ENCODE results near the gene TPPP3.

DNA sequence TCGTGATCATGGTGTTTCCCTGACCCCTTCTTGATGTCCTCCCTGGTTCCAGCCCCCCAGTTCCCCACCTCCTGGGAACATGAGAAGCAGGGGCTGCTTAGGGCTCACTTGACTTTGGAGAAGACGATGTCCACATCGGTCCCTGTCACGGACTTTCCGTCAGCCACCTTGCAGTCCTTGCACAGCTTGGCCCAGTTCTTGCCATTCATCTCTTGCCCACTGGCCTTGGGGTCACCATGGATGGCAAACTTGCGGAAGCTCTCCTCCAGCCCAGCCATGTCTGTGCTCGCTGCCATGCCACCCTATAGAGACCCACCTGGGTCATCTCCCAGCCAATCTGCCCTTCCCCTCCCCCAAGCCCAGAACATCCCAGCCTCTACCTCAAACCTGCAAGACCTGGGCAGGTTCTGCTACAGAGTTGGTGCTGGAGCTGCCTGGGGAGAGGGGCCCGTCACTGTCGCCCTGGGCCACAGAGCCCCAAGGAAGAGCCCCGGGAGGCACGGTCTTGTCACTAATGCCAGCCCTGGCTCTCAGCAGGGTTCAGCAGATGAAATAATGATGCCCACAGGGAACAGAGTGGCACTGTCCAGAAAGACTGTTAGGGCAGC is 2.4 kb downstream of the TPPP3 start:
- TF ChIP-seq, protein P1, sequence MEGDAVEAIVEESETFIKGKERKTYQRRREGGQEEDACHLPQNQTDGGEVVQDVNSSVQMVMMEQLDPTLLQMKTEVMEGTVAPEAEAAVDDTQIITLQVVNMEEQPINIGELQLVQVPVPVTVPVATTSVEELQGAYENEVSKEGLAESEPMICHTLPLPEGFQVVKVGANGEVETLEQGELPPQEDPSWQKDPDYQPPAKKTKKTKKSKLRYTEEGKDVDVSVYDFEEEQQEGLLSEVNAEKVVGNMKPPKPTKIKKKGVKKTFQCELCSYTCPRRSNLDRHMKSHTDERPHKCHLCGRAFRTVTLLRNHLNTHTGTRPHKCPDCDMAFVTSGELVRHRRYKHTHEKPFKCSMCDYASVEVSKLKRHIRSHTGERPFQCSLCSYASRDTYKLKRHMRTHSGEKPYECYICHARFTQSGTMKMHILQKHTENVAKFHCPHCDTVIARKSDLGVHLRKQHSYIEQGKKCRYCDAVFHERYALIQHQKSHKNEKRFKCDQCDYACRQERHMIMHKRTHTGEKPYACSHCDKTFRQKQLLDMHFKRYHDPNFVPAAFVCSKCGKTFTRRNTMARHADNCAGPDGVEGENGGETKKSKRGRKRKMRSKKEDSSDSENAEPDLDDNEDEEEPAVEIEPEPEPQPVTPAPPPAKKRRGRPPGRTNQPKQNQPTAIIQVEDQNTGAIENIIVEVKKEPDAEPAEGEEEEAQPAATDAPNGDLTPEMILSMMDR (IDR thresholded peaks at IDR 0.05 in 2 of 3, conservative IDR thresholded peaks at IDR 0.05 in 1 of 3; ENCODE audit: insufficient read depth in 2 of 3, low read depth in 1 of 3, low read length in 3 of 3): no peak
- TF ChIP-seq, protein P2, sequence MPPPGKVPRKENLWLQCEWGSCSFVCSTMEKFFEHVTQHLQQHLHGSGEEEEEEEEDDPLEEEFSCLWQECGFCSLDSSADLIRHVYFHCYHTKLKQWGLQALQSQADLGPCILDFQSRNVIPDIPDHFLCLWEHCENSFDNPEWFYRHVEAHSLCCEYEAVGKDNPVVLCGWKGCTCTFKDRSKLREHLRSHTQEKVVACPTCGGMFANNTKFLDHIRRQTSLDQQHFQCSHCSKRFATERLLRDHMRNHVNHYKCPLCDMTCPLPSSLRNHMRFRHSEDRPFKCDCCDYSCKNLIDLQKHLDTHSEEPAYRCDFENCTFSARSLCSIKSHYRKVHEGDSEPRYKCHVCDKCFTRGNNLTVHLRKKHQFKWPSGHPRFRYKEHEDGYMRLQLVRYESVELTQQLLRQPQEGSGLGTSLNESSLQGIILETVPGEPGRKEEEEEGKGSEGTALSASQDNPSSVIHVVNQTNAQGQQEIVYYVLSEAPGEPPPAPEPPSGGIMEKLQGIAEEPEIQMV (tag; conservative IDR thresholded peaks at IDR 0.05; ENCODE audit: low read depth): no peak
- TF ChIP-seq JUND (IDR thresholded peaks at IDR 0.05; ENCODE audit: borderline replicate concordance, low read depth, low read length): no peak
- TF ChIP-seq JUND (tag; IDR thresholded peaks at IDR 0.05; ENCODE audit: borderline replicate concordance, low read depth, low read length): no peak
- no peak for TF ChIP-seq HCFC1 (IDR thresholded peaks at IDR 0.05; ENCODE audit: low read depth, low read length)
- no peak for TF ChIP-seq NCOA6 (IDR thresholded peaks at IDR 0.05)
- TF ChIP-seq EZH2 (IDR thresholded peaks at IDR 0.05; ENCODE audit: borderline replicate concordance, low read depth, low read length): no peak
- no peak for TF ChIP-seq WHSC1 (IDR thresholded peaks at IDR 0.05; ENCODE audit: low read length)
- TF ChIP-seq ZNF3 (CRISPR knock-in tag; IDR thresholded peaks at IDR 0.05): no peak
- TF ChIP-seq NFRKB (IDR thresholded peaks at IDR 0.05; ENCODE audit: low read depth): no peak

All from K562 (cell line).